HEK293 (cell line): ENCODE measurements around the gene GAS2L2.

Experiments used
- CTCF ChIA-PET: fragments of 350-600 bp; formaldehyde crosslinking; extraction: SDS; loops from one replicate; lab custom pipeline; 2021; ENCODE audit warnings: antibody characterized with exemption; lab: Yijun Ruan, JAX
- POLR2A ChIA-PET: fragments of 300-600 bp; formaldehyde crosslinking; extraction: SDS; loops from one replicate; lab custom pipeline; 2020; ENCODE audit warnings: antibody characterized with exemption, inconsistent platforms; lab: Yijun Ruan, JAX
- H3K27ac ChIP-seq: fragments of 200-500 bp; sonication (Bioruptor generic); 2 replicates; pipeline ENCODE4 v1.5.1; 2014; ENCODE audit warnings: low read depth, low read length, control low read depth, inconsistent platforms; ENCODE audit errors: extremely low read depth
- H3K36me3 ChIP-seq, 2 experiments: fragments of 200-500 bp in 1 of 2; sonication (Bioruptor generic) in 1 of 2; 1 replicate in 1 of 2; 2 replicates in 1 of 2; pipeline ENCODE4 v1.5.1; 2014 to 2017; ENCODE audit warnings: inconsistent platforms in 2 of 2, low read length in 2 of 2; ENCODE audit not compliant: control insufficient read depth in 2 of 2, insufficient read depth in 1 of 2
- H3K4me1 ChIP-seq: fragments of 200-500 bp; sonication (Bioruptor generic); 2 replicates; pipeline ENCODE4 v1.5.1; 2014; ENCODE audit warnings: mild to moderate bottlenecking, low read length, inconsistent platforms; ENCODE audit not compliant: control insufficient read depth, insufficient read depth
- H3K4me3 ChIP-seq: 2 replicates; pipeline ENCODE4 v1.5.1; 2011; ENCODE audit warnings: low read depth, mild to moderate bottlenecking, control low read depth, low read length, moderate library complexity
- H3K9me3 ChIP-seq: fragments of 200-500 bp; sonication (Bioruptor generic); 2 replicates; pipeline ENCODE4 v1.5.1; 2014; ENCODE audit warnings: low read depth, low read length, inconsistent platforms; ENCODE audit not compliant: control insufficient read depth, insufficient read depth
- GLIS1 ChIP-seq: fragments of 450-650 bp; formaldehyde crosslinking; IDR thresholded peaks from 2 replicates; pipeline ENCODE4 v1.5.1; 2016; ENCODE audit warnings: missing biosample characterization, missing genetic modification characterization
- ZFP41 ChIP-seq: fragments of 450-650 bp; formaldehyde crosslinking; IDR thresholded peaks from 2 replicates; pipeline ENCODE4 v1.5.1; 2016; ENCODE audit warnings: missing biosample characterization, missing genetic modification characterization, borderline replicate concordance
- ZNF239 ChIP-seq: fragments of 450-650 bp; formaldehyde crosslinking; IDR thresholded peaks from 2 replicates; pipeline ENCODE4 v1.5.1; 2016; ENCODE audit warnings: missing biosample characterization, missing genetic modification characterization
- ZNF600 ChIP-seq: fragments of 450-650 bp; formaldehyde crosslinking; IDR thresholded peaks from 2 replicates; pipeline ENCODE4 v1.5.1; 2016; ENCODE audit warnings: missing biosample characterization, missing genetic modification characterization
- TF ChIP-seq, protein P1 (sequence below): sonication (generic); formaldehyde crosslinking; IDR thresholded peaks from 2 replicates; pipeline ENCODE4 v1.8.1; 2022; ENCODE audit warnings: mild to moderate bottlenecking, moderate library complexity, missing genetic modification reagents
- TF ChIP-seq, protein P2 (sequence below): fragments of 450-650 bp; formaldehyde crosslinking; IDR thresholded peaks from 2 replicates; pipeline ENCODE4 v1.5.1; 2016; ENCODE audit warnings: missing biosample characterization, missing genetic modification characterization, borderline replicate concordance
- TF ChIP-seq, protein P3 (sequence below): fragments of 450-650 bp; formaldehyde crosslinking; conservative IDR thresholded peaks from 2 replicates; pipeline ENCODE4 v1.5.1; 2016; ENCODE audit warnings: low read depth, missing biosample characterization, missing genetic modification characterization
- TF ChIP-seq, protein P4 (sequence below): fragments of 450-650 bp; formaldehyde crosslinking; IDR thresholded peaks from 2 replicates; pipeline ENCODE4 v1.5.1; 2016; ENCODE audit warnings: missing biosample characterization, missing genetic modification characterization

Gene GAS2L2

DNA sequence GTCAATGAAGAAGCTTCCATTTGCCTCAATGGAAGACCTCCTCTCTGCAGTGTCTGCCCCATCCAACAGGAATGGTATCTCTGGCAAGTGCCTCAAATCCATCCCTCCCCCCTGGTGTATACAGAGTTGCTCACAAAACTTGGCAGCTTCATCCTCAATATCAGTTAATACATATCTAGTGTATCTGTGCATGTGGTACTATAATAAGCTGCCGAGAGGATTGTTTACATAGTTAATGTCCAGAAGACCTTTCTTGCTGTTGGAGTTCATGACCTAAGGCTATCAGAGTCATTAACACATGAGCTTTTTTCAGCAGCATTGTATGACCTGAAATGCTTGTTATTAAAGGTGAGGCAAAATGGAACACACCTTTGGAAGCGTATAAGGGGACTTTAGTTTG is 35.6 kb downstream of the GAS2L2 start:
- peaks cover 10% of the 10 kb centered on the region for H3K4me1 ChIP-seq
- H3K4me3 ChIP-seq = no peak overlapping the region
- H3K36me3 ChIP-seq = peaks cover 24 to 84% of the 10 kb centered on the region in 2 experiments
- POLR2A ChIA-PET = interaction anchor here (0.5 to 1.0 kb wide), 2 partner anchors 16 to 1105 kb away, joined by 3 to 4 read pairs; no protein-coding TSS in a partner anchor
- H3K27ac ChIP-seq = 0 out of 2 replicates have a peak overlapping the region, but pooled peaks have one; percentile 9
- H3K9me3 ChIP-seq = no peaks in the 10 kb centered on the region
- CTCF ChIA-PET = interaction anchor here (1.7 to 2.4 kb wide), 2 partner anchors 30 to 105 kb away, joined by 7 to 11 read pairs; no protein-coding TSS in a partner anchor
- TF ChIP-seq, protein P1, sequence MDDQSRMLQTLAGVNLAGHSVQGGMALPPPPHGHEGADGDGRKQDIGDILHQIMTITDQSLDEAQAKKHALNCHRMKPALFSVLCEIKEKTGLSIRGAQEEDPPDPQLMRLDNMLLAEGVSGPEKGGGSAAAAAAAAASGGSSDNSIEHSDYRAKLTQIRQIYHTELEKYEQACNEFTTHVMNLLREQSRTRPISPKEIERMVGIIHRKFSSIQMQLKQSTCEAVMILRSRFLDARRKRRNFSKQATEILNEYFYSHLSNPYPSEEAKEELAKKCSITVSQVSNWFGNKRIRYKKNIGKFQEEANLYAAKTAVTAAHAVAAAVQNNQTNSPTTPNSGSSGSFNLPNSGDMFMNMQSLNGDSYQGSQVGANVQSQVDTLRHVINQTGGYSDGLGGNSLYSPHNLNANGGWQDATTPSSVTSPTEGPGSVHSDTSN (CRISPR knock-in tag) = no peak
- TF ChIP-seq ZNF600 (tag by site-specific recombination) (no peak), ZFP41 (tag by site-specific recombination) (no peak)
- TF ChIP-seq, protein P2, sequence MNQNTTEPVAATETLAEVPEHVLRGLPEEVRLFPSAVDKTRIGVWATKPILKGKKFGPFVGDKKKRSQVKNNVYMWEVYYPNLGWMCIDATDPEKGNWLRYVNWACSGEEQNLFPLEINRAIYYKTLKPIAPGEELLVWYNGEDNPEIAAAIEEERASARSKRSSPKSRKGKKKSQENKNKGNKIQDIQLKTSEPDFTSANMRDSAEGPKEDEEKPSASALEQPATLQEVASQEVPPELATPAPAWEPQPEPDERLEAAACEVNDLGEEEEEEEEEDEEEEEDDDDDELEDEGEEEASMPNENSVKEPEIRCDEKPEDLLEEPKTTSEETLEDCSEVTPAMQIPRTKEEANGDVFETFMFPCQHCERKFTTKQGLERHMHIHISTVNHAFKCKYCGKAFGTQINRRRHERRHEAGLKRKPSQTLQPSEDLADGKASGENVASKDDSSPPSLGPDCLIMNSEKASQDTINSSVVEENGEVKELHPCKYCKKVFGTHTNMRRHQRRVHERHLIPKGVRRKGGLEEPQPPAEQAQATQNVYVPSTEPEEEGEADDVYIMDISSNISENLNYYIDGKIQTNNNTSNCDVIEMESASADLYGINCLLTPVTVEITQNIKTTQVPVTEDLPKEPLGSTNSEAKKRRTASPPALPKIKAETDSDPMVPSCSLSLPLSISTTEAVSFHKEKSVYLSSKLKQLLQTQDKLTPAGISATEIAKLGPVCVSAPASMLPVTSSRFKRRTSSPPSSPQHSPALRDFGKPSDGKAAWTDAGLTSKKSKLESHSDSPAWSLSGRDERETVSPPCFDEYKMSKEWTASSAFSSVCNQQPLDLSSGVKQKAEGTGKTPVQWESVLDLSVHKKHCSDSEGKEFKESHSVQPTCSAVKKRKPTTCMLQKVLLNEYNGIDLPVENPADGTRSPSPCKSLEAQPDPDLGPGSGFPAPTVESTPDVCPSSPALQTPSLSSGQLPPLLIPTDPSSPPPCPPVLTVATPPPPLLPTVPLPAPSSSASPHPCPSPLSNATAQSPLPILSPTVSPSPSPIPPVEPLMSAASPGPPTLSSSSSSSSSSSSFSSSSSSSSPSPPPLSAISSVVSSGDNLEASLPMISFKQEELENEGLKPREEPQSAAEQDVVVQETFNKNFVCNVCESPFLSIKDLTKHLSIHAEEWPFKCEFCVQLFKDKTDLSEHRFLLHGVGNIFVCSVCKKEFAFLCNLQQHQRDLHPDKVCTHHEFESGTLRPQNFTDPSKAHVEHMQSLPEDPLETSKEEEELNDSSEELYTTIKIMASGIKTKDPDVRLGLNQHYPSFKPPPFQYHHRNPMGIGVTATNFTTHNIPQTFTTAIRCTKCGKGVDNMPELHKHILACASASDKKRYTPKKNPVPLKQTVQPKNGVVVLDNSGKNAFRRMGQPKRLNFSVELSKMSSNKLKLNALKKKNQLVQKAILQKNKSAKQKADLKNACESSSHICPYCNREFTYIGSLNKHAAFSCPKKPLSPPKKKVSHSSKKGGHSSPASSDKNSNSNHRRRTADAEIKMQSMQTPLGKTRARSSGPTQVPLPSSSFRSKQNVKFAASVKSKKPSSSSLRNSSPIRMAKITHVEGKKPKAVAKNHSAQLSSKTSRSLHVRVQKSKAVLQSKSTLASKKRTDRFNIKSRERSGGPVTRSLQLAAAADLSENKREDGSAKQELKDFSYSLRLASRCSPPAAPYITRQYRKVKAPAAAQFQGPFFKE (tag by site-specific recombination) = no peak
- TF ChIP-seq, protein P3, sequence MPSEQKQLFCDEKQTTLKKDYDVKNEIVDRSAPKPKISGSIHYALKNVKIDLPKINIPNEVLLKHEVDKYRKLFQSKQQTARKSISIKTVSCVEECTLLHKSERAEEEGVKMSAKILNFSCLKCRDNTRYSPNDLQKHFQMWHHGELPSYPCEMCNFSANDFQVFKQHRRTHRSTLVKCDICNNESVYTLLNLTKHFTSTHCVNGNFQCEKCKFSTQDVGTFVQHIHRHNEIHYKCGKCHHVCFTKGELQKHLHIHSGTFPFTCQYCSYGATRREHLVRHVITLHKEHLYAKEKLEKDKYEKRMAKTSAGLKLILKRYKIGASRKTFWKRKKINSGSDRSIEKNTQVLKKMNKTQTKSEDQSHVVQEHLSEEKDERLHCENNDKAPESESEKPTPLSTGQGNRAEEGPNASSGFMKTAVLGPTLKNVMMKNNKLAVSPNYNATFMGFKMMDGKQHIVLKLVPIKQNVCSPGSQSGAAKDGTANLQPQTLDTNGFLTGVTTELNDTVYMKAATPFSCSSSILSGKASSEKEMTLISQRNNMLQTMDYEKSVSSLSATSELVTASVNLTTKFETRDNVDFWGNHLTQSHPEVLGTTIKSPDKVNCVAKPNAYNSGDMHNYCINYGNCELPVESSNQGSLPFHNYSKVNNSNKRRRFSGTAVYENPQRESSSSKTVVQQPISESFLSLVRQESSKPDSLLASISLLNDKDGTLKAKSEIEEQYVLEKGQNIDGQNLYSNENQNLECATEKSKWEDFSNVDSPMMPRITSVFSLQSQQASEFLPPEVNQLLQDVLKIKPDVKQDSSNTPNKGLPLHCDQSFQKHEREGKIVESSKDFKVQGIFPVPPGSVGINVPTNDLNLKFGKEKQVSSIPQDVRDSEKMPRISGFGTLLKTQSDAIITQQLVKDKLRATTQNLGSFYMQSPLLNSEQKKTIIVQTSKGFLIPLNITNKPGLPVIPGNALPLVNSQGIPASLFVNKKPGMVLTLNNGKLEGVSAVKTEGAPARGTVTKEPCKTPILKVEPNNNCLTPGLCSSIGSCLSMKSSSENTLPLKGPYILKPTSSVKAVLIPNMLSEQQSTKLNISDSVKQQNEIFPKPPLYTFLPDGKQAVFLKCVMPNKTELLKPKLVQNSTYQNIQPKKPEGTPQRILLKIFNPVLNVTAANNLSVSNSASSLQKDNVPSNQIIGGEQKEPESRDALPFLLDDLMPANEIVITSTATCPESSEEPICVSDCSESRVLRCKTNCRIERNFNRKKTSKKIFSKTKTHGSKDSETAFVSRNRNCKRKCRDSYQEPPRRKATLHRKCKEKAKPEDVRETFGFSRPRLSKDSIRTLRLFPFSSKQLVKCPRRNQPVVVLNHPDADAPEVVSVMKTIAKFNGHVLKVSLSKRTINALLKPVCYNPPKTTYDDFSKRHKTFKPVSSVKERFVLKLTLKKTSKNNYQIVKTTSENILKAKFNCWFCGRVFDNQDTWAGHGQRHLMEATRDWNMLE = no peak

DNA sequence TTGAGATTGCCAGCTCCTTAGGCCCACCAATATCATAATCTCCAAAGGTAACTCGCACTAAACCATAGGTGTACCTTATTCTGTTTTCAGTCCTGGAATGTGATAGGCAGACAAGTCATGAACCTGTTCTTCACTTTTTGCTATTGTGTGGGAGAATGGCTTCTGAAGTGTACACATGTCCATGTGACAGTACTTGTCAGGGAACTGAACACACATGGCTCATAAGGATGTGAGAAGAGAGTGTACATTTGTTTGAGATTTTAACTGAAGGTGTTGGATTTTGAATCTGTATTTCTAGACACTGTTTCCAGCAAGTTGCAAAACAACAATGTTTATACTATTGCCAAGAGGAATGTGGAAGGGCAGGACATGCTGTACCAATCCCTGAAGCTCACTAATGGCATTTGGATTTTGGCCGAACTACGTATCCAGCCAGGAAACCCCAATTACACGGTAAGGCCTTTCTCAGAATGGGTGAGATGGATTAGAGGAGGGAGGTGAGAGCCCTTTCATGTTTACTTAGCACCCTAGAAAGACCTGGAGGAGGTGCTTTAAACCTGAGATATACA is 36.1 kb downstream of the GAS2L2 start:
- Histone ChIP-seq H3K36me3 (peaks cover 26 to 81% of the 10 kb centered on the region in 2 experiments), H3K9me3 (no peaks in the 10 kb centered on the region), H3K4me3 (no peak overlapping the region), H3K27ac (no peak overlapping the region), H3K4me1 (peaks cover 10% of the 10 kb centered on the region)
- TF ChIP-seq ZNF239 (no peak), GLIS1 (peak; percentile 17; the same call in 1 of the 2 replicates)
- TF ChIP-seq, protein P4, sequence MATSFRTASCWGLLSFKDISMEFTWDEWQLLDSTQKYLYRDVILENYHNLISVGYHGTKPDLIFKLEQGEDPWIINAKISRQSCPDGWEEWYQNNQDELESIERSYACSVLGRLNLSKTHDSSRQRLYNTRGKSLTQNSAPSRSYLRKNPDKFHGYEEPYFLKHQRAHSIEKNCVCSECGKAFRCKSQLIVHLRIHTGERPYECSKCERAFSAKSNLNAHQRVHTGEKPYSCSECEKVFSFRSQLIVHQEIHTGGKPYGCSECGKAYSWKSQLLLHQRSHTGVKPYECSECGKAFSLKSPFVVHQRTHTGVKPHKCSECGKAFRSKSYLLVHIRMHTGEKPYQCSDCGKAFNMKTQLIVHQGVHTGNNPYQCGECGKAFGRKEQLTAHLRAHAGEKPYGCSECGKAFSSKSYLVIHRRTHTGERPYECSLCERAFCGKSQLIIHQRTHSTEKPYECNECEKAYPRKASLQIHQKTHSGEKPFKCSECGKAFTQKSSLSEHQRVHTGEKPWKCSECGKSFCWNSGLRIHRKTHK = no peak
- ChIA-PET POLR2A (interaction anchor here (0.5 to 1.0 kb wide), 2 partner anchors 17 to 1104 kb away, joined by 3 to 4 read pairs; no protein-coding TSS in a partner anchor), CTCF (interaction anchor here (0.6 to 2.4 kb wide), 4 partner anchors 30 to 104 kb away, joined by 3 to 11 read pairs (median 5); no protein-coding TSS in a partner anchor)
